ENCODE measurements around the gene MTIF2.
A peak's percentile ranks its signal among the peaks of the same experiment; 100 is the strongest.
"Not testable (repeated sequence)": the region's sequence is repeated elsewhere in the genome, so short reads cannot be mapped to it uniquely, and the experiment has no call there.

The MTIF2 gene, protein sequence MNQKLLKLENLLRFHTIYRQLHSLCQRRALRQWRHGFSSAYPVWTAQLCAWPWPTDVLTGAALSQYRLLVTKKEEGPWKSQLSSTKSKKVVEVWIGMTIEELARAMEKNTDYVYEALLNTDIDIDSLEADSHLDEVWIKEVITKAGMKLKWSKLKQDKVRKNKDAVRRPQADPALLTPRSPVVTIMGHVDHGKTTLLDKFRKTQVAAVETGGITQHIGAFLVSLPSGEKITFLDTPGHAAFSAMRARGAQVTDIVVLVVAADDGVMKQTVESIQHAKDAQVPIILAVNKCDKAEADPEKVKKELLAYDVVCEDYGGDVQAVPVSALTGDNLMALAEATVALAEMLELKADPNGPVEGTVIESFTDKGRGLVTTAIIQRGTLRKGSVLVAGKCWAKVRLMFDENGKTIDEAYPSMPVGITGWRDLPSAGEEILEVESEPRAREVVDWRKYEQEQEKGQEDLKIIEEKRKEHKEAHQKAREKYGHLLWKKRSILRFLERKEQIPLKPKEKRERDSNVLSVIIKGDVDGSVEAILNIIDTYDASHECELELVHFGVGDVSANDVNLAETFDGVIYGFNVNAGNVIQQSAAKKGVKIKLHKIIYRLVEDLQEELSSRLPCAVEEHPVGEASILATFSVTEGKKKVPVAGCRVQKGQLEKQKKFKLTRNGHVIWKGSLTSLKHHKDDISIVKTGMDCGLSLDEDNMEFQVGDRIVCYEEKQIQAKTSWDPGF

DNA sequence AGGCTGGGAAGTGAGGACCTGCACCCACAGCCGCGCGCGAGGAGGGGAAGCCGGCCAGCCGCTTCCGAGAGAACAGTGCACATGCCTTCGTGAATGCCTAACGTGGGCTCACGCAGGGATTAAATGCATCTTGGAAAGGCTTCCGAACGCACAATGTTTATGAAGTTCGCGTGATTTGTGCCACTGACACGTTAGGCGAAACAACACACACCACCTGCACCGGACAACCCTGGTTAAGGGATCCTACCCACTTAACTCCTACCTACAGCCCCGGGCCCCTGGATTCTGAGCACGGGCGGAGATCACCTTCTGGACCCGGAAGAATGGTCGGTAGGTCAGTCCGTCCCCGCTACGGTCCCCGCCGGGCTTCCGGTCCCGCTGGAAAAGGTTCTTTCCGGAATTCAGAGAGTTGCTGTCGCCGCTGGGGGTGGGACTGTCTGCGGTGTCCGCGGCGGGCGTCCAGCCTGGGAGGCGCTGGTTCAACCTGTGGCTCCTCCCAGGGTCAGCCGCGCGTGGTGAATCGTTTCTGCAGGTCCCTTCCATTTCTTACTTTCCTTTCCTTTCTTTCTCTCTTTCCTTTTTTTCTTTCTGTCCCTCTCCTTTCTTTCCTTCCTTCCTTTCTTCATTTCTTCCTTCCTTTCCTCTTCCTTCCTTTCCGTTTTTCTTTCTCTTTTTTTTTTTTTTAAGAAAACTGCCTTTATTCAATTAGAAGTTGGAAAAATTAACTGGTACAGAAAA, at the start of gene MTIF2:
Gene MTIF2 (minus strand): TSS at position 325 of the 738 bp plus-strand sequence. CDS start 5,373 bp downstream, outside the sequence.
- DNase-seq (ENCODE audit: low read depth): peak; percentile 71

- no peak for DNase-seq (ENCODE audit: low read depth)
Observed at GRCh38 chr2:55314985-55315384, 46.0 kb upstream of the MTIF2 start.

- no peak for DNase-seq (ENCODE audit: low read depth)
Observed at GRCh38 chr2:55311444-55311870, 42.4 kb upstream of the MTIF2 start.

- DNase-seq (ENCODE audit: low read depth): no peak
Observed at GRCh38 chr2:55309446-55309845, 40.4 kb upstream of the MTIF2 start.

DNA sequence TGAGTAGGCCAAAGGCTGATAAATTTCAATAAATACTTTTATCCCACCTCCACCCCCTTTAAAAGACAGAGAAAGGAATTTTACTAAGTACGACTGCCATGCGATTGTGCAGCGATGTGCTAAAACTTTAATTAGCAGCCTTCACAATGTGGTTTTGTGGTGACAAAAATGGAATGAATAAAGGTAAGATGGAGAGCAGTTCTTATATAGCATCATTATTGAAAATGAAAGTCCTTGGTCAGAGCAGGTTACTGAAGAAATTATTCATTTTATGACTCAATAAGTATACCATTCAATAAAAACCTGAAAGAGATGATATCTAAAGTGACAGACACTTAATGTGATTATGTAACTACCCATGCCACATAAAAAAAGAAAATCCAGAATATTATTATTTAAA, 33.2 kb upstream of the MTIF2 start:
- no peak for DNase-seq (ENCODE audit: low read depth)

DNA sequence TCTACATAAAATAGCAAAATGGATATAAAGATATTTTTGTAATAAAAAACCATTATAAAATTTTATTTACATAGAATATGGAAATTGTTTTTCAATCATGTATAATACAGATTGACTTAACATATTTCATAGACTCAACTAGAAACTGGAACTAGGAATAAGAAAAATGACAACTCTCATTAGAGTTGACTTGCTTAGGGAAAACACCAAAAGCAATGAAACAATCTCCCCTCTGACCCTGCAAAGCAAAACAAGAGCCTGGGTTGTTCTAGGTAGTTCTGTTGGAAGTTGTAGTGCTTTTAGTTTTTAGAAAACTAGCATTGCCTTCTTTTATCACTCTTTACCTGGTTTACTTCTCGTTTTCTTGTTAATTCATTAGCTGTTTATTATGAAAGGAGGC, 32.2 kb upstream of the MTIF2 start:
- no peak for DNase-seq (ENCODE audit: low read depth)

- DNase-seq (ENCODE audit: low read depth): no peak
Observed at GRCh38 chr2:55296393-55296792, 27.4 kb upstream of the MTIF2 start.

- no peak for DNase-seq (ENCODE audit: low read depth)
Observed at GRCh38 chr2:55283083-55283482, 14.1 kb upstream of the MTIF2 start.

- peak; percentile 74 for DNase-seq (ENCODE audit: low read depth)
Observed at GRCh38 chr2:55282110-55282917, 13.3 kb upstream of the MTIF2 start.

- not testable (repeated sequence) for DNase-seq (ENCODE audit: low read depth)
Observed at GRCh38 chr2:55280851-55281546, 12.0 kb upstream of the MTIF2 start.

DNA sequence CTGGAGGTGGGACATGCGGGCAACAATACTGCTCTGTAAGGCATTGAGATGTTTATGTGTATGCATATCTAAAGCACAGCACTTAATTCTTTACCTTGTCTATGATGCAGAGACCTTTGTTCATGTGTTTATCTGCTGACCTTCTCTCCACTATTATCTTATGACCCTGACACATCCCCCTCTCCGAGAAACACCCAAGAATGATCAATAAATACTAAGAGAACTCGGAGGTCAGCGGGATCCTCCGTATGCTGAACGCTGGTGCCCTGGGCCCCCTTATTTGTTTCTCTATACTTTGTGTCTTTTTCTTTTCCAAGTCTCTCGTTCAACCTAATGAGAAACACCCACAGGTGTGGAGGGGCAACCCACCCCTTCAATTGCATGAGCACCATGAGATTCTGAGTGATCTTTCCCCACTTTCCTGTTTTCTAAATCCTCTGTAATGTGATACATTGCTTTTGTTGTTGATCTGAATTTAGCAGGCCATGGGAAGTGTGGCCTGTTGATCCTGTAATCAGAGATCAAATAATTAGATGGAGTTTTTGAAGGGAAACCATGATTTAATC, 10.9 kb upstream of the MTIF2 start:
- DNase-seq (ENCODE audit: low read depth): not testable (repeated sequence)

DNA sequence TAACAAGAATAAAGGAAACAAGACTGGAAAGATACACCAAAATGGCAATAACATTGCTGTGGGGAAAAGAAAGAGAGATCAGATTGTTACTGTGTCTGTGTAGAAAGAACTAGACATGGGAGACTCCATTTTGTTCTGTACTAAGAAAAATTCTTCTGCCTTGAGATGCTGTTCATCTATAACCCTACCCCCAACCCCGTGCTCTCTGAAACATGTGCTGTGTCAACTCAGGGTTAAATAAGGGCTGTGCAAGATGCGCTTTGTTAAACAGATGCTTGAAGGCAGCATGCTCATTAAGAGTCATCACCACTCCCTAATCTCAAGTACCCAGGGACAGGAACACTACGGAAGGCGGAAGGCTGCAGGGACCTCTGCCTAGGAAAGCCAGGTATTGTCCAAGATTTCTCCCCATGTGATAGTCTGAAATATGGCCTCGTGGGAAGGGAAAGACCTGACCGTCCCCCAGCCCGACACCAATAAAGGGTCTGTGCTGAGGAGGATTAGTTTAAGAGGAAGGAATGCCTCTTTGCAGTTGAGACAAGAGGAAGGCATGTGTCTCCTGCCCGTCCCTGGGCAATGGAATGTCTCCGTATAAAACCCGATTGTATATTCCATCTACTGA, 10.3 kb upstream of the MTIF2 start:
- DNase-seq (ENCODE audit: low read depth): not testable (repeated sequence)

DNA sequence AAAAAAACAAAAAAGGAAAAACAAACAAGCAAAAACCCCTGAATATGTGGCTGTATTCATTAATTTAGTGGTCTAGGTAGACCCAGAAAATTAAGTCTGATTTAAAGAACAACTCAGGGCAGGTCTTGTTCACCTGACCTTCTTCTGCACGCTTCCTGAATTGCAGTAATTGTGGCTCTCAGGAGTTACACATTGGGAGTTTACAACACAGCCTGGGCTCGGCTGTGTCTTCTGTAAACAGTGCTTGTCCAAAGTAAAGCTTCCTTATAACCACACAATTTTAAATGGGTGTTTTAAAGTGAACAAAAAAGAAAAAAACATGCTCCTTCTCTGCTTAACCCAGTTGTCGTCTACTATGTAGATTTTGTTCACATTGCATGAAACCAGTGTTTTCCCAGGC, 8.3 kb upstream of the MTIF2 start:
- no peak for DNase-seq (ENCODE audit: low read depth)

- DNase-seq (ENCODE audit: low read depth): not testable (repeated sequence)
Observed at GRCh38 chr2:55274346-55274745, 5.3 kb upstream of the MTIF2 start.

DNA sequence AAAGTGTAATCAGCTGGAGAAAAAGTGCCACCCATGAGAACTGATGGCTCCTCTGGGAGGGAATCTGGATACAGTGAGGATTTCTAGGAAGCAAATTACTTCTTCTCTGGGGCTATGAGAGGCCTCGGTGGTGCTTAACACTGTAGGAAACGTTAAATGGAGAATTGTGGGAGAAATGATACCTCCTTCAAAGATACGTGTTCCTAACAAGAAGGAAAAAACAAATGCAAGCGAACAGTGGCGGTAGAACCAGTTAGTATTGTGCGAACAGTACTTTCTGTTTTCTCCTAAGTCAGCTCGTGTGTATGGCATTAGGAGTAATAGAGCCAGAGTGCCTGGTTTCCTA, 587 bp upstream of the MTIF2 start:
- no peak for DNase-seq (ENCODE audit: low read depth)

- DNase-seq (ENCODE audit: low read depth): no peak
Observed at GRCh38 chr2:55268288-55268906, 634 bp downstream of the MTIF2 start.

DNA sequence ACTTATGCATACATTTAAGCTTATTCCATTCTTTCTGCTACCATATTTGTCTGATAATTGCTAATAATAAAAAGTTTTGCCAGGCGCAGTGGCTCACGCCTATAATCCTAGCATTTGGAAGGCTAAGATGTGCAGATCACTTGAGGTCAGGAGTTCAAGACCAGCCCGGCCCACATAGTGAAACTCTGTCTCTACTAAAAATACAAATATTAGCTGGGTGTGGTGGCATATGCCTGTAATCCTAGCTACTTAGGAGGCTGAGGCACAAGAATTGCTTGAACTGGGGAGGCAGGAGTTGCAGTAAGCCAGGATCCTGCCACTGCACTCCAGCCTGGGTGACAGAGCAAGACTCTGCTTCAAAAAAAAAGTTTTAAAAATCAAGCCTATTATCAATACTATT, 9.4 kb downstream of the MTIF2 start:
- not testable (repeated sequence) for DNase-seq (ENCODE audit: low read depth)

GRCh38 chr2:55252832-55253231, 16.2 kb downstream of the MTIF2 start:
- no peak for DNase-seq (ENCODE audit: low read depth)

DNA sequence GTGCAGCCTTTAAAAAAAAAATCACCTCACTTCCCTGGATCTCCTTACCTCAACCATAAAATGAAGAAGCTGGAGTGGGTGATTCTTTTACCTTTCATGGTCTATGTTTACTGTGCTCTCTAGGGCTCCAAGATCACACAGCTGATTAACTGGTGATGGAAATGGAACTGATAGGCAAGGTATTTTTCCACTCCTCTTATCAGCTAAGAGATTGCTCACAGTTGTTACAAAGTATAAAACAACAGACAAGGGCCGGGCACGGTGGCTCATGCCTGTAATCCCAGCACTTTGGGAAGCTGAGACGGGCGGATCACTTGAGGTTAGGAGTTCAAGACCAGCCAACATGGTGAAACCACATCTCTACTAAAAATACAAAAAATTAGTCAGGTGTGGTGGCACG, 22.0 kb downstream of the MTIF2 start:
- DNase-seq (ENCODE audit: low read depth): no peak

DNA sequence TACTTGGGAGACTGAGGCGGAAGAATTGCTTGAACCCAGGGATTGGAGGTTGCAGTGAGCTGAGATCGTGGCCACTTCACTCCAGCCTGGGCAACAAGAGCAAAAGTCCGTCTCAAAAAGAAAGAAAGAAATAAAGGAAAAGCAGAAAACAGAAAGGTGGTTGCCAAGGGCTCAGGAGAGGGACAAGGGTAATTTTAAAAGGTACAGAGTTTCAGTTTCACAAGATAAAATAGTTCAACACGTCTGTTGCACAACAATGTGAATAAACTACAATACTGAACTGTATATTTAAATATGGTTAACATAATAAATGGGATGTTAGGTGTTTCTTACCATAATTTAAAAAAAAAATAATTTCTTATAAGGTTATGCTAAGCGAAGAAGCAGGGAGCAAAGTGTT, 23.6 kb downstream of the MTIF2 start:
- no peak for DNase-seq (ENCODE audit: low read depth)
